Osteocyte (in vitro differentiated cells): ENCODE measurements around the gene SERPINA1. TPM values are rescaled to one million over a fixed set of nuclear protein-coding genes. Genes with fewer than 3 reads are reported as not detected.

Experiments
- DNase-seq: peaks from one replicate; pipeline ENCODE4 v3.0.0; 2021; ENCODE audit warnings: mixed read lengths; ENCODE audit not compliant: unreplicated experiment; ENCODE audit errors: extremely low spot score
- H3K27ac Mint-ChIP-seq: one replicate; pipeline ENCODE4 v1.8.0; 2021; ENCODE audit warnings: mild to moderate bottlenecking, mixed read lengths; ENCODE audit not compliant: unreplicated experiment
- H3K27me3 Mint-ChIP-seq: one replicate; pipeline ENCODE4 v1.8.0; 2021; ENCODE audit warnings: mixed read lengths; ENCODE audit not compliant: unreplicated experiment
- H3K36me3 Mint-ChIP-seq: one replicate; pipeline ENCODE4 v1.8.0; 2021; ENCODE audit warnings: mixed read lengths; ENCODE audit not compliant: unreplicated experiment
- H3K4me1 Mint-ChIP-seq: one replicate; pipeline ENCODE4 v1.8.0; 2021; ENCODE audit warnings: mixed read lengths; ENCODE audit not compliant: unreplicated experiment
- H3K4me3 Mint-ChIP-seq: one replicate; pipeline ENCODE4 v1.8.0; 2021; ENCODE audit warnings: mild to moderate bottlenecking, moderate library complexity, mixed read lengths; ENCODE audit not compliant: unreplicated experiment
- H3K9me3 Mint-ChIP-seq: one replicate; pipeline ENCODE4 v1.8.0; 2021; ENCODE audit warnings: mixed read lengths; ENCODE audit not compliant: unreplicated experiment
- total RNA-seq: library from RNA; stranded (reverse); gene quantifications from 2 replicates; pipeline ENCODE4 v1.2.1, GENCODE V29; 2021
- TF ChIP-seq, protein P1 (sequence below): fragments of 200-600 bp; sonication (generic); IDR thresholded peaks from 2 replicates; pipeline ENCODE4 v1.5.0; 2021; ENCODE audit warnings: antibody characterized with exemption, mild to moderate bottlenecking, moderate library complexity

SERPINA1 gene
- total RNA-seq, 1 donor from 2014 or later: not detected

DNA sequence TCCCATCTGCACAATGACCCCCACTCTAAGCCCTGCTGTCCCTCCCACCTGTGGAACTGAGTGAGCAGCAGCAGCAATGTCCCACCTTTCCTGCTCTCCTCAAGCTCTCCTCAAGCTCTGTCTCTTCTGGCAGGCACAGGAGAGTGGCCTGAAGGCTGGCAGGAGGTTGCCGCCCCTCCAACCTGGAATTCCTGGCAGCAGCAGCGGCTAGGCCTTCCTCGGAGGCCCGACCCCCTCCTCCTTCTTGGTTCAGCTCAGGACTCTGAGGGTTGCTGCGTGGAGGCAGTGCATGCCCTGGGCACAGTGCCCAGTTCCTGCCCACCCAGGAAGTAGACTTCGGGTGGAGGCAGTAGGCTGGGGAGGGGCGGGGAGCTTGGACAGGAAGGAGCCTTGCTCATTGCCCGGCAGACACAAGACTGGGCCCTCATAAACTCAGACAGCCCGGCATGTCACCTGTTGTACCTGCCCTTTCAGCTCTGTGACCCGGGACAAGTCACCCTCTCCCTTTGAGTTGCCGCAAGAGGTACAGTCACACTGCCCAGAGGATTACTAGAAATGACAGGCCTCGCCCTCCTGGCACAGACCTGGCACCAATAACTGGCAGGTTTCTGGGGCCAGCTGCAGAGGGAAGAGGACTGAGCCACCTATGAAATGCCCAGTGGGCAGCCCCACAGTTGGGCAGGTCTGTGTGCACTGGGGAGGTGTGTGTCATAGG is 2.1 kb upstream of the SERPINA1 start:
- no peak overlapping the region for H3K4me3 Mint-ChIP-seq
- no peaks in the 10 kb centered on the region for H3K36me3 Mint-ChIP-seq
- H3K27ac Mint-ChIP-seq: no peak overlapping the region
- no peaks in the 10 kb centered on the region for H3K27me3 Mint-ChIP-seq
- no peak for DNase-seq
- no peaks in the 10 kb centered on the region for H3K9me3 Mint-ChIP-seq
- TF ChIP-seq, protein P1, sequence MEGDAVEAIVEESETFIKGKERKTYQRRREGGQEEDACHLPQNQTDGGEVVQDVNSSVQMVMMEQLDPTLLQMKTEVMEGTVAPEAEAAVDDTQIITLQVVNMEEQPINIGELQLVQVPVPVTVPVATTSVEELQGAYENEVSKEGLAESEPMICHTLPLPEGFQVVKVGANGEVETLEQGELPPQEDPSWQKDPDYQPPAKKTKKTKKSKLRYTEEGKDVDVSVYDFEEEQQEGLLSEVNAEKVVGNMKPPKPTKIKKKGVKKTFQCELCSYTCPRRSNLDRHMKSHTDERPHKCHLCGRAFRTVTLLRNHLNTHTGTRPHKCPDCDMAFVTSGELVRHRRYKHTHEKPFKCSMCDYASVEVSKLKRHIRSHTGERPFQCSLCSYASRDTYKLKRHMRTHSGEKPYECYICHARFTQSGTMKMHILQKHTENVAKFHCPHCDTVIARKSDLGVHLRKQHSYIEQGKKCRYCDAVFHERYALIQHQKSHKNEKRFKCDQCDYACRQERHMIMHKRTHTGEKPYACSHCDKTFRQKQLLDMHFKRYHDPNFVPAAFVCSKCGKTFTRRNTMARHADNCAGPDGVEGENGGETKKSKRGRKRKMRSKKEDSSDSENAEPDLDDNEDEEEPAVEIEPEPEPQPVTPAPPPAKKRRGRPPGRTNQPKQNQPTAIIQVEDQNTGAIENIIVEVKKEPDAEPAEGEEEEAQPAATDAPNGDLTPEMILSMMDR: no peak
- H3K4me1 Mint-ChIP-seq: no peaks in the 10 kb centered on the region

DNA sequence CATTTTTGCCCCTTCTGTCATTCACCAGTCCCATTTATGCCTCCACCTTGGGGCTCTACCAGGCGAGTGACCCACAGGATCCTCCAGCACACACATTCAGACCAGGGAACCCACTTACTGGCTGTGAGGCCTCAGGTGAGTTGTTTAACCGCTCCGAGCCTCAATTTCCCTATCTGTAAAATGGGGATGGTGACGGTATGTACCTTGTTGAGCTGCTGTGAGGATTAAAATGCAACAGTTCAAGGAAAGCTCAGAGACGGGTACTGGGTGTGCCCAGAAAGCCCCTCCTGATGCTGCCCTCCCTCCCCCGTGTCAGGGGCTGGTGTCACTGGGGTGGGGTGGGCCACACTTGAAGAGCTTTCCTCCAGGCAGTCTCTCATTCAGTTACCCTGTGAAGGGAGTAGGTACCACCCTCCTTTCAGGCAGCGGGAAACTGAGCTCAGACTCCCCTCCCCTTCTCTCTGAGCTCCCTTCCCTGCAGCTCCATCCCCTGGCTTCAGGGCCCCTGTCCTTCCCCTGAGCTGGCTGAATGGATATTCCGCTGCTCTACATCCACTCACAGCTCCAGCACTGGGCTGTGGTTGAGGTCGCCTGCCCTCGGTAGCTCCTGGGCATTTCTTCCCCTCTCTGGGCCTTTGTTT is 1.4 kb upstream of the SERPINA1 start:
- Mint-ChIP-seq H3K4me1 (no peaks in the 10 kb centered on the region), H3K27ac (no peak overlapping the region), H3K9me3 (no peaks in the 10 kb centered on the region), H3K36me3 (no peaks in the 10 kb centered on the region), H3K4me3 (no peak overlapping the region), H3K27me3 (no peaks in the 10 kb centered on the region)
- TF ChIP-seq, protein P1: no peak
- no peak for DNase-seq

DNA sequence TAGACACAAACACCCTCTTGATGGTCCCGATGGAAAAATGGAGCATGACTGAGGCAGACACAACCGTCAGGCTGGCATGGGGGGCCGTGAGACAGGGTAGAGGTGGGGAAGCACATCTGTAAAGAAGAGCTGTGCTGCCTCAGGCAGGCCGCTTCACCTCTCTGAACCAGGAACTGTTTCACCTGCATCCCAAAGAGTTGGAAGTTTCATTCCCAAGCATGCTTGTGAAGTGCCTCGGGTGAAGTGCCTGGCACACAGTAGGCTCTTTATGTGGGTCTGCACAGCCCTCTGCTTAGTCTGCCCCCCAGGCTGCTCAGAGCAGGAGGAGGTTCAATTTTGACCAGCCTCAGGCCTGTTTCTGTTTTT is 685 bp upstream of the SERPINA1 start:
- Mint-ChIP-seq H3K27ac (no peak overlapping the region), H3K36me3 (no peaks in the 10 kb centered on the region), H3K4me1 (no peaks in the 10 kb centered on the region), H3K4me3 (no peak overlapping the region), H3K27me3 (no peaks in the 10 kb centered on the region), H3K9me3 (no peaks in the 10 kb centered on the region)
- TF ChIP-seq, protein P1: no peak
- no peak for DNase-seq

- Mint-ChIP-seq H3K27ac (no peak overlapping the region), H3K4me3 (no peak overlapping the region), H3K27me3 (no peaks in the 10 kb centered on the region), H3K36me3 (no peaks in the 10 kb centered on the region), H3K4me1 (no peaks in the 10 kb centered on the region), H3K9me3 (no peaks in the 10 kb centered on the region)
- DNase-seq: no peak
- TF ChIP-seq, protein P1: no peak
Measured at GRCh38 chr14:94388027-94388383, 397 bp downstream of the SERPINA1 start.
